Keratinocyte (primary cell): Measurements from ENCODE around the gene RFX8.

Experiments
- EZH2 ChIP-seq: IDR thresholded peaks from one replicate; pipeline ENCODE4 v1.6.1; 2012; ENCODE audit warnings: inconsistent platforms, mild to moderate bottlenecking, low read length, moderate library complexity
- TF ChIP-seq, protein P1 (sequence below), 3 experiments: IDR thresholded peaks in 1 of 3; conservative IDR thresholded peaks in 1 of 3; optimal IDR thresholded peaks in 1 of 3; 2 replicates in 2 of 3; 3 replicates in 1 of 3; pipeline versions ENCODE3 to v1.5.1; 2011; ENCODE audit warnings: low read length in 3 of 3, mild to moderate bottlenecking in 3 of 3, moderate library complexity in 2 of 3, control low read depth in 1 of 3, inconsistent platforms in 1 of 3; ENCODE audit not compliant: insufficient read depth in 2 of 3; ENCODE audit errors: extremely low read depth in 1 of 3

DNA sequence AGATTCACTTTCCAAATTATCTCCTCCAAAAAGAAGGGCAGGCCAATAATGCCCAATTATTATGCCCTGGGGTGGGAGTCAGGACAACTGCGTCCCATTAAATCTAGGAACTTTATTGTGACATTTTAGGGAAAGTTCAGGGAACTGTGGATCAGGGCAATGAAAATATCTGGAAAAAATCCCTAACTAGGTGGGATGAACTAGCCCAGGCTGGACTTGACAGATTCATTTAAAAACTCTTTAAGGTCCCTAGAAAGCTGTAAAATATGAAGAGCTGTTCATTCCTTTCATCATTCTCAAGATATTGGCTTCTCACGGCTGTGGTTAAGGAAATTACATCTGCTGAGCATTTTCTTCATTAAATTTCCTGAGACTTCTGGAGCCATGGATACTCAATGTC is 95.8 kb downstream of the RFX8 start:
- TF ChIP-seq, protein P1, sequence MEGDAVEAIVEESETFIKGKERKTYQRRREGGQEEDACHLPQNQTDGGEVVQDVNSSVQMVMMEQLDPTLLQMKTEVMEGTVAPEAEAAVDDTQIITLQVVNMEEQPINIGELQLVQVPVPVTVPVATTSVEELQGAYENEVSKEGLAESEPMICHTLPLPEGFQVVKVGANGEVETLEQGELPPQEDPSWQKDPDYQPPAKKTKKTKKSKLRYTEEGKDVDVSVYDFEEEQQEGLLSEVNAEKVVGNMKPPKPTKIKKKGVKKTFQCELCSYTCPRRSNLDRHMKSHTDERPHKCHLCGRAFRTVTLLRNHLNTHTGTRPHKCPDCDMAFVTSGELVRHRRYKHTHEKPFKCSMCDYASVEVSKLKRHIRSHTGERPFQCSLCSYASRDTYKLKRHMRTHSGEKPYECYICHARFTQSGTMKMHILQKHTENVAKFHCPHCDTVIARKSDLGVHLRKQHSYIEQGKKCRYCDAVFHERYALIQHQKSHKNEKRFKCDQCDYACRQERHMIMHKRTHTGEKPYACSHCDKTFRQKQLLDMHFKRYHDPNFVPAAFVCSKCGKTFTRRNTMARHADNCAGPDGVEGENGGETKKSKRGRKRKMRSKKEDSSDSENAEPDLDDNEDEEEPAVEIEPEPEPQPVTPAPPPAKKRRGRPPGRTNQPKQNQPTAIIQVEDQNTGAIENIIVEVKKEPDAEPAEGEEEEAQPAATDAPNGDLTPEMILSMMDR (optimal IDR thresholded peaks at IDR 0.05 in 1 of 3, IDR thresholded peaks at IDR 0.05 in 1 of 3, conservative IDR thresholded peaks at IDR 0.05 in 1 of 3; ENCODE audit: extremely low read depth in 1 of 3, insufficient read depth in 2 of 3, low read length in 3 of 3): no peak
- TF ChIP-seq EZH2: no peak
